Neural crest cell (in vitro differentiated cells): ENCODE measurements around the gene LHX2. TPM values are rescaled to one million over a fixed set of nuclear protein-coding genes. Genes with fewer than 3 reads are reported as not detected.
A peak's percentile ranks its signal among the peaks of the same experiment; 100 is the strongest.

ENCODE experiments used
- DNase-seq: peaks from one replicate; pipeline ENCODE4 v3.0.0; 2021; ENCODE audit warnings: low read depth, mixed read lengths, low spot score
- H3K27ac Mint-ChIP-seq: one replicate; pipeline ENCODE4 v1.8.0; 2021; ENCODE audit warnings: mild to moderate bottlenecking, mixed read lengths; ENCODE audit not compliant: unreplicated experiment
- H3K27me3 Mint-ChIP-seq: 2 replicates; pipeline ENCODE4 v1.8.0; 2021; ENCODE audit warnings: low read depth, mild to moderate bottlenecking, mixed read lengths
- H3K36me3 Mint-ChIP-seq: 2 replicates; pipeline ENCODE4 v1.8.0; 2021; ENCODE audit warnings: low read depth, mild to moderate bottlenecking, mixed read lengths
- H3K4me1 Mint-ChIP-seq: 2 replicates; pipeline ENCODE4 v1.8.0; 2021; ENCODE audit warnings: mixed read lengths
- H3K4me3 Mint-ChIP-seq: one replicate; pipeline ENCODE4 v1.8.0; 2021; ENCODE audit warnings: mild to moderate bottlenecking, mixed read lengths
- H3K9me3 Mint-ChIP-seq: 2 replicates; pipeline ENCODE4 v1.8.0; 2021; ENCODE audit warnings: mixed read lengths
- total RNA-seq: library from RNA; stranded (reverse); gene quantifications from 2 replicates; pipeline ENCODE4 v1.2.1, GENCODE V29; 2021
- TF ChIP-seq, protein P1 (sequence below): fragments of 200-600 bp; sonication (generic); conservative IDR thresholded peaks from 2 replicates; pipeline ENCODE4 v1.5.0; 2021; ENCODE audit warnings: antibody characterized with exemption, mild to moderate bottlenecking

The LHX2 gene
- total RNA-seq, 1 donor from 2014 or later = 0.19 TPM

DNA sequence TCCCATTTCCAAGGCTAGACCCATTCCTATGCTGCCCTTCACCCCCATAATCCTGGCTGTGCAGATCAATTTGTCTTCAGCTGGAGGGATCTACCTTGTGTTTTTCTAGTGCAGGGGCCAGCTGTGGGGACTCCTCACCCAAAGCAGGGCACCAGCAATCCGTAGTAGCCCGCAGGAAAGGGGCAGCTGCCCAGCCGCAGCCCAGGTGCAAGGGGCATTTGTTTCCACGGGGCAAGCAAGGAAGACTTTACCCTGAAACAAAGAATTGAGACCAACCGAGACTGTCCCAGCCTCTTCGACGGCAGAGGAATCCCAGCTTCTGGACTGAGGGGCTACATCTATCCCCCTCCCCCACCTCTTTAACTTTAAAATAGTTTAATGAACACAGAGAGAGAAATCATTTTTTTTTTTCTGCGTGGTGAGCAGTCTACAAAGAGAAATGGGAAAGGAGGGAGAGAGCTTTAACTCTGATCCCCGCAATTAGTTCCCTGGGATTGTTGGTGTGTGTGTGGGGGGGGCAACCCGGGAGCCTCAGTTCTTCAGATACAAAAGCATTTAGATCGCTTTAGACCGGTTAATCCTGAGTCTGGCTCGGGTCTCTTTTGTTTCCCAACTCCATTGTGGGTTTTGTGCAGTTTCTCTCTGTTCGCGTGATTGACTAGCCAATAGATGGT, 10.6 kb upstream of the LHX2 start:
- Mint-ChIP-seq H3K9me3 (no peaks in the 10 kb centered on the region), H3K4me1 (peaks cover 21% of the 10 kb centered on the region), H3K27ac (no peak overlapping the region), H3K4me3 (peak overlapping the region; percentile 73), H3K27me3 (peaks cover 93% of the 10 kb centered on the region), H3K36me3 (no peaks in the 10 kb centered on the region)
- DNase-seq = no peak
- TF ChIP-seq, protein P1, sequence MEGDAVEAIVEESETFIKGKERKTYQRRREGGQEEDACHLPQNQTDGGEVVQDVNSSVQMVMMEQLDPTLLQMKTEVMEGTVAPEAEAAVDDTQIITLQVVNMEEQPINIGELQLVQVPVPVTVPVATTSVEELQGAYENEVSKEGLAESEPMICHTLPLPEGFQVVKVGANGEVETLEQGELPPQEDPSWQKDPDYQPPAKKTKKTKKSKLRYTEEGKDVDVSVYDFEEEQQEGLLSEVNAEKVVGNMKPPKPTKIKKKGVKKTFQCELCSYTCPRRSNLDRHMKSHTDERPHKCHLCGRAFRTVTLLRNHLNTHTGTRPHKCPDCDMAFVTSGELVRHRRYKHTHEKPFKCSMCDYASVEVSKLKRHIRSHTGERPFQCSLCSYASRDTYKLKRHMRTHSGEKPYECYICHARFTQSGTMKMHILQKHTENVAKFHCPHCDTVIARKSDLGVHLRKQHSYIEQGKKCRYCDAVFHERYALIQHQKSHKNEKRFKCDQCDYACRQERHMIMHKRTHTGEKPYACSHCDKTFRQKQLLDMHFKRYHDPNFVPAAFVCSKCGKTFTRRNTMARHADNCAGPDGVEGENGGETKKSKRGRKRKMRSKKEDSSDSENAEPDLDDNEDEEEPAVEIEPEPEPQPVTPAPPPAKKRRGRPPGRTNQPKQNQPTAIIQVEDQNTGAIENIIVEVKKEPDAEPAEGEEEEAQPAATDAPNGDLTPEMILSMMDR = no peak

DNA sequence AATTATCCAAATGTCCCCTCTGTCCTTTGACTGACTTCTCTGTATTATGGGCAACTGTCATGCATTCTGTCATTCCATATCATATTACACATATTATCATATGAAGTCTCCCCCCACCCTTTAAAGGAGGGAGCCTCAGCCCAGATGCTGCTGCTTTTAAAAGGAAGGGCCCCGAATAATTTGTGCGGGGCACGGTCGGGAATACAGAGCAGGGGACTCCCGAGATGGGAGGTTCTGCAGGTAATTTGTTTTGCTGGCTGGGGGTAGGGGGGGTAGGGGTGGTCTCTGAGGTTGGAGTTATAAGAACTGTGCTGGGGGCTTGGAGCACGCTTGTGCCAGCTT, 10.1 kb upstream of the LHX2 start:
- Mint-ChIP-seq H3K27me3 (peaks cover 93% of the 10 kb centered on the region), H3K4me3 (peak overlapping the region; percentile 73), H3K4me1 (peaks cover 21% of the 10 kb centered on the region), H3K27ac (no peak overlapping the region), H3K9me3 (no peaks in the 10 kb centered on the region), H3K36me3 (no peaks in the 10 kb centered on the region)
- TF ChIP-seq, protein P1 = no peak
- DNase-seq = no peak

DNA sequence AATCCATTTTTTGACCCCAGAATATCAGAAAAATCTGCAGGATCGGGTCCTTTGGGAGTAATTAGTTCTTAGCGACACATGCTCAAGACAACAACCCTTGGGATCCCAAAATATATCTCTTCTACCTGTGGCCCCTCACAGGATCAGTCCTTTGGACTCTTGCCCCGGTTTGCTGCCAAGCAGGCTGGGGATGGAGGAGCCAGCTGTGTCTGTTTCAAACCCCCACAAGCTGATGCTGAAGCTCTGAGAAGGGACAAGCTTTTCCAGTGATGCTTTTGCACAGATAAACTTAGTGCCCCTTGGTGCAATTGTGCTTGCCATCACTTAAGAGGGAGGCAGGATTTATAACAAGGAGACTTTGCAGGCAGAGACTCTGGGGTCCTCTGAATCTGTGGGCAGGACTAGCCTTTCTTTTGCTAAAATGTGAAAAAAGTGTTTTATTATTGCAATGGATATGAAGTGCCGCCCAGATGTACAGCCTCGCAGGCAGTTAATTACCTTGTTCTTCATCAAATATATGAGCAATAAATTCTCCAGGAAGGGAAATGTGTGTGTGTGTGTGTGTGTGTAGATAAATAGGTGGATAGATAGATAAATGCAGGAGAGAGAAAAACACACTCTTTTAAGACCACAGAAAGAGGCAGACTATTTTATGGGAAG, 9.6 kb upstream of the LHX2 start:
- Mint-ChIP-seq H3K9me3 (no peaks in the 10 kb centered on the region), H3K4me3 (no peak overlapping the region), H3K4me1 (peaks cover 21% of the 10 kb centered on the region), H3K36me3 (no peaks in the 10 kb centered on the region), H3K27ac (no peak overlapping the region), H3K27me3 (peaks cover 93% of the 10 kb centered on the region)
- DNase-seq = no peak
- TF ChIP-seq, protein P1 = no peak

DNA sequence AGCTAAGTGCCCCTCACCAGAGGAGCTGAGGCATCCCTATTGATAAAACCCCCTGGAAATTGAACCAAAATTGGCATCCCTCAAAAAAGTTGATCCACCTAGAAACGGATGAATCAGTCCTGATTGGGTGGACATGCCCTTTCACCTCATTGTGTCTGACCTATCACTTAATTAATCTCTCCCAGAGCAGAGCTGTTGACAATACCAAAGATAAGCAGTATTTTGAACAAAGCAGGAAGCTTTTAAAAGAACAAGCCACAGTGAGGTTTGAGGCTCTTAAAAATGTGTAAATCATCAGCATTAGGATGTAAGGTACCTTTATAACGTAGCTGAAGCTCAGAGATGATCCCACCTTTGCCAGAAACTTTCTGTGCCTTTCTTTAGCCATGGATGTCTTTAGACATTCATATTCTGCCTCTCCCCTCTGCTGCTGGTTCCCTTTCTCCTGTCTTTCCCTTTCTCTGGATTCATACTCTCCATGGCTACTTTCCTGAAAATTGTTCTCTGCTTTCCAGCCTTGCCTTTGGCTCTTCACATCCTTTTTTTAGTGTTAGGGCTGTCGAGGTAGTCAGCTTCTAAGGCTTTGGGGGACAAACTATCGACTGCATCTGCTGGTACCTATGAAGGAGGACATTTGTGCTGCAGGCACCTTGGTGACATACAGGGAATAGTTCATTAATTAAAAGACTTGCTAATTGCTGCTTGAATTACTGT, 7.8 kb upstream of the LHX2 start:
- TF ChIP-seq, protein P1 = no peak
- Mint-ChIP-seq H3K36me3 (no peaks in the 10 kb centered on the region), H3K27ac (no peak overlapping the region), H3K4me3 (no peak overlapping the region), H3K9me3 (no peaks in the 10 kb centered on the region), H3K27me3 (peaks cover 93% of the 10 kb centered on the region), H3K4me1 (peaks cover 22% of the 10 kb centered on the region)
- DNase-seq = no peak

DNA sequence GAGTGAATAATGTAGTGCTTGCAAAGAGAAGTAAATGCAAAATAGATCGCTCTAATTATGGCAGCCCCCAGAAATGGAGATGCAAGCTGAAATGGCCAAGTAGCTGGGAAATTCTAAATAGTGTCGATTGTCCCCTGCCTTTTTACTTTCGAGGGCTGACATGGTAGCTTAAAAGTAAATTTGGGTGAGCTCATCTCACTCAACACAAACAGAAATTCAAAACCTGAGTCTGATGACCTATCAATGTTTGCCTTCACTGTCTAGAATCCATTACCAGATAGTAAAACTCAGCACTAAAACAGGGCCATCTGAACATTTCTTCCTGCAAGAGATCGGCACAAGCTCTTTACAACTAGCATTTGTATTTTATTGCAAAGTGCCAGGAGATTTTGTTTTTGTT, 7.0 kb upstream of the LHX2 start:
- no peaks in the 10 kb centered on the region for H3K9me3 Mint-ChIP-seq
- no peaks in the 10 kb centered on the region for H3K36me3 Mint-ChIP-seq
- no peak overlapping the region for H3K27ac Mint-ChIP-seq
- peaks cover 95% of the 10 kb centered on the region for H3K27me3 Mint-ChIP-seq
- H3K4me1 Mint-ChIP-seq = peaks cover 25% of the 10 kb centered on the region
- no peak for DNase-seq
- TF ChIP-seq, protein P1 = no peak
- H3K4me3 Mint-ChIP-seq = no peak overlapping the region
